Ishikawa (cell line): ENCODE results near the gene OVOL1.

ENCODE experiments used
- CEBPB ChIP-seq: IDR thresholded peaks from 2 replicates; pipeline ENCODE4 v1.6.1; 2012
- EP300 ChIP-seq: IDR thresholded peaks from 2 replicates; pipeline ENCODE4 v1.6.1; 2012; ENCODE audit warnings: borderline replicate concordance
- RAD21 ChIP-seq: IDR thresholded peaks from 2 replicates; pipeline ENCODE4 v1.6.1; 2012; ENCODE audit warnings: low read depth
- REST ChIP-seq: IDR thresholded peaks from 2 replicates; pipeline ENCODE4 v1.6.1; 2012; ENCODE audit warnings: low read depth, mild to moderate bottlenecking
- TAF1 ChIP-seq: IDR thresholded peaks from 2 replicates; pipeline ENCODE4 v1.6.1; 2012; ENCODE audit warnings: low read depth, mild to moderate bottlenecking
- YY1 ChIP-seq: IDR thresholded peaks from 2 replicates; pipeline ENCODE4 v1.6.1; 2012; ENCODE audit warnings: low read depth
- TF ChIP-seq, protein P1 (sequence below): IDR thresholded peaks from 2 replicates; pipeline ENCODE4 v1.6.1; 2012

DNA sequence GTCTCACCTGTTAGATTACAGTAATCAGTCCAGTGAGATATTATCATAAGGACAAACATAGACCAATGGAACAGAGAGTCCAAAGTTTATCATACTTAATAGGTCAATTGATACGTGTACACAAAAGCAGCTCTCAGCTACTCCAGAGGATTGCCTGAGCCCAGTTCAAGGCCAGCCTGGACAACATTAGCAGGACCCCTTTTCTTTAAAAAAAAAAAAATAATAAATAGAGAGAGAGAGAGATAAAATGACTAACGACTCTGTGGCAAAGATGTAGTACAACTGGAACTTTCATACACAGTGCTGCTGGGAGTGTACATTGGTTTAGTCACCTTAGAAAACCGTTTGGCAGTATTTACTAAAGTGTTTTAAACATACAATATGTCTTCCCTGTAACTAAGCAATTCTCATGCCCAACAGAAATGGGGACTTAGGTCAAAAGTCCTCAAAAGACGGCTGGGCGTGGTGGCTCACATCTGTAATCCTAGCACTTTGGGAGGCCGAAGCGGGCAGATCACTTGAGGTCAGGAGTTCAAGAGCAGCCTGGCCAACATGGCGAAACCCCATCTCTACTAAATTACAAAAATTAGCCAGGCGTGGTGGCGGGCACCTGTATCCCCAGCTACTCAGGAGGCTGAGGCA is 57.5 kb downstream of the OVOL1 start:
- TF ChIP-seq EP300 (no peak), CEBPB (no peak), RAD21 (no peak), TAF1 (no peak), YY1 (no peak), REST (no peak)
- TF ChIP-seq, protein P1, sequence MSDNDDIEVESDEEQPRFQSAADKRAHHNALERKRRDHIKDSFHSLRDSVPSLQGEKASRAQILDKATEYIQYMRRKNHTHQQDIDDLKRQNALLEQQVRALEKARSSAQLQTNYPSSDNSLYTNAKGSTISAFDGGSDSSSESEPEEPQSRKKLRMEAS: no peak
